ENCODE results near the gene AGBL1.

Gene AGBL1

GRCh38 chr15:86912661-86913060, 833.0 kb downstream of the AGBL1 start:
- Mint-ChIP-seq H3K4me1 (ENCODE audit: low read depth) (no peaks in the 10 kb centered on the region), H3K27me3 (ENCODE audit: low read depth) (no peaks in the 10 kb centered on the region), H3K36me3 (ENCODE audit: low read depth) (no peaks in the 10 kb centered on the region), H3K4me3 (no peak overlapping the region), H3K9me3 (no peaks in the 10 kb centered on the region), H3K27ac (no peak overlapping the region)
- DNase-seq (ENCODE audit: low spot score) = no peak

- H3K4me3 Mint-ChIP-seq = no peak overlapping the region
Measured at GRCh38 chr15:86915811-86916331, 836.2 kb downstream of the AGBL1 start.

GRCh38 chr15:86916671-86917360, 837.1 kb downstream of the AGBL1 start:
- no peaks in the 10 kb centered on the region for H3K27me3 Mint-ChIP-seq (ENCODE audit: low read depth)
- H3K27ac Mint-ChIP-seq = no peak overlapping the region
- H3K4me1 Mint-ChIP-seq (ENCODE audit: low read depth) = no peaks in the 10 kb centered on the region

More at GRCh38 chr15:86915811-86916331, 836.2 kb downstream of the AGBL1 start:
- Mint-ChIP-seq H3K4me1 (ENCODE audit: low read depth) (no peaks in the 10 kb centered on the region), H3K27ac (no peak overlapping the region), H3K9me3 (no peaks in the 10 kb centered on the region), H3K27me3 (ENCODE audit: low read depth) (no peaks in the 10 kb centered on the region), H3K36me3 (ENCODE audit: low read depth) (no peaks in the 10 kb centered on the region)
- no peak for DNase-seq (ENCODE audit: low spot score)

GRCh38 chr15:86917361-86917671, 837.6 kb downstream of the AGBL1 start:
- no peaks in the 10 kb centered on the region for H3K36me3 Mint-ChIP-seq (ENCODE audit: low read depth)
- no peak overlapping the region for H3K4me3 Mint-ChIP-seq
- H3K27ac Mint-ChIP-seq = no peak overlapping the region
- no peaks in the 10 kb centered on the region for H3K4me1 Mint-ChIP-seq (ENCODE audit: low read depth)
- no peaks in the 10 kb centered on the region for H3K9me3 Mint-ChIP-seq
- H3K27me3 Mint-ChIP-seq (ENCODE audit: low read depth) = no peaks in the 10 kb centered on the region
- no peak for DNase-seq (ENCODE audit: low spot score)

More at GRCh38 chr15:86916671-86917360, 837.1 kb downstream of the AGBL1 start:
- DNase-seq (ENCODE audit: low spot score) = no peak
- Mint-ChIP-seq H3K36me3 (ENCODE audit: low read depth) (no peaks in the 10 kb centered on the region), H3K9me3 (no peaks in the 10 kb centered on the region), H3K4me3 (no peak overlapping the region)

- no peaks in the 10 kb centered on the region for H3K27me3 Mint-ChIP-seq (ENCODE audit: low read depth)
- H3K9me3 Mint-ChIP-seq = no peaks in the 10 kb centered on the region
- DNase-seq (ENCODE audit: low spot score) = no peak
Measured at GRCh38 chr15:86919581-86919980, 839.9 kb downstream of the AGBL1 start.

GRCh38 chr15:86929461-86929860, 849.8 kb downstream of the AGBL1 start:
- Mint-ChIP-seq H3K4me3 (no peak overlapping the region), H3K4me1 (ENCODE audit: low read depth) (no peaks in the 10 kb centered on the region), H3K9me3 (no peaks in the 10 kb centered on the region), H3K36me3 (ENCODE audit: low read depth) (no peaks in the 10 kb centered on the region), H3K27me3 (ENCODE audit: low read depth) (no peaks in the 10 kb centered on the region), H3K27ac (no peak overlapping the region)
- no peak for DNase-seq (ENCODE audit: low spot score)

More at GRCh38 chr15:86919581-86919980, 839.9 kb downstream of the AGBL1 start:
- H3K27ac Mint-ChIP-seq = no peak overlapping the region
- H3K4me3 Mint-ChIP-seq = no peak overlapping the region
- H3K4me1 Mint-ChIP-seq (ENCODE audit: low read depth) = no peaks in the 10 kb centered on the region
- no peaks in the 10 kb centered on the region for H3K36me3 Mint-ChIP-seq (ENCODE audit: low read depth)

- Mint-ChIP-seq H3K4me1 (ENCODE audit: low read depth) (no peaks in the 10 kb centered on the region), H3K4me3 (no peak overlapping the region), H3K27ac (no peak overlapping the region), H3K9me3 (no peaks in the 10 kb centered on the region), H3K36me3 (ENCODE audit: low read depth) (no peaks in the 10 kb centered on the region), H3K27me3 (ENCODE audit: low read depth) (no peaks in the 10 kb centered on the region)
- no peak for DNase-seq (ENCODE audit: low spot score)
Measured at GRCh38 chr15:86932456-86932855, 852.8 kb downstream of the AGBL1 start.

DNA sequence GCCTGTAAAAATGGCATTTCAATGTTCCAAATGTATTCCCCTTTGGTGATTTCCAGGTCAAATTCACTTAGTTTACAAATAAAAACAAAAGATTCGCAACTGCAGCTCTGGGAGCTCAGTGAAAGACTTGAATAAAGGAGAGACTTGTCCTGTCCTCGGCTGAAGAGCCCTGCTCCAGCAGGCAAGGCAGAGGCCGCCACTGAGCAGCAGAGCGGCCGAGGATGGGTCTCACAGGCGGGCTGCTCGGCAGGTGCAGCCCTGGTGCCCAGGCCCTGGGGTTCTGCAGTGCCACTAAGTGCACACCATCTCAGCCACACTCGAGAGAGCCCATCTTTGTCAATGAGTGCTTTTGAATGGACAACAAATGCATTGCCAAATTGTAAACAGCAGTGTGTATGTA, 856.2 kb downstream of the AGBL1 start:
- no peak overlapping the region for H3K4me3 Mint-ChIP-seq

GRCh38 chr15:86942285-86942684, 862.6 kb downstream of the AGBL1 start:
- H3K4me1 Mint-ChIP-seq (ENCODE audit: low read depth) = no peaks in the 10 kb centered on the region
- H3K36me3 Mint-ChIP-seq (ENCODE audit: low read depth) = no peaks in the 10 kb centered on the region
- no peaks in the 10 kb centered on the region for H3K9me3 Mint-ChIP-seq
- no peak overlapping the region for H3K4me3 Mint-ChIP-seq
- no peak overlapping the region for H3K27ac Mint-ChIP-seq
- DNase-seq (ENCODE audit: low spot score) = no peak
- H3K27me3 Mint-ChIP-seq (ENCODE audit: low read depth) = no peaks in the 10 kb centered on the region

More for the DNA sequence above, 856.2 kb downstream of the AGBL1 start:
- Mint-ChIP-seq H3K27ac (no peak overlapping the region), H3K36me3 (ENCODE audit: low read depth) (no peaks in the 10 kb centered on the region), H3K9me3 (no peaks in the 10 kb centered on the region), H3K27me3 (ENCODE audit: low read depth) (no peaks in the 10 kb centered on the region), H3K4me1 (ENCODE audit: low read depth) (no peaks in the 10 kb centered on the region)
- DNase-seq (ENCODE audit: low spot score) = no peak

DNA sequence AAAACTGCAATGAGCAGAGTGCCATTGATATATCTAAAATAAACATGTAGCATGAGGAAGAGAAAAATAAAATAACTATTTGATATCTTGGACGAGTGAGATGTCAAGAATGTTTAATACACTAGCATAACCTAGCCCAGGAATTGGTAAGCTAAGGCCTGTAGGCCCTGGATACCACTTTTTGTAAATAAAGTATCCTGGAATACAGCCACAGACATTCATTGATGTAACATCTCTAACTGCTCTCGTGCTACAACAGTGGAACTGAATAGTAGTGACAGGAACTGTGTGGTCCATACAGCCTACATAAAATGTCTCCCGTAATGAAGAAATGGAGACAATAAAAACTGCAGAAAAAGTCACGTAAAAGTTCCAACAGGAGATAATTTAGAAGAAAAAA, 869.0 kb downstream of the AGBL1 start:
- DNase-seq (ENCODE audit: low spot score) = no peak
- H3K9me3 Mint-ChIP-seq = no peaks in the 10 kb centered on the region
- no peaks in the 10 kb centered on the region for H3K36me3 Mint-ChIP-seq (ENCODE audit: low read depth)
- H3K27ac Mint-ChIP-seq = no peak overlapping the region
- H3K4me3 Mint-ChIP-seq = no peak overlapping the region
- H3K27me3 Mint-ChIP-seq (ENCODE audit: low read depth) = no peaks in the 10 kb centered on the region
- no peaks in the 10 kb centered on the region for H3K4me1 Mint-ChIP-seq (ENCODE audit: low read depth)

DNA sequence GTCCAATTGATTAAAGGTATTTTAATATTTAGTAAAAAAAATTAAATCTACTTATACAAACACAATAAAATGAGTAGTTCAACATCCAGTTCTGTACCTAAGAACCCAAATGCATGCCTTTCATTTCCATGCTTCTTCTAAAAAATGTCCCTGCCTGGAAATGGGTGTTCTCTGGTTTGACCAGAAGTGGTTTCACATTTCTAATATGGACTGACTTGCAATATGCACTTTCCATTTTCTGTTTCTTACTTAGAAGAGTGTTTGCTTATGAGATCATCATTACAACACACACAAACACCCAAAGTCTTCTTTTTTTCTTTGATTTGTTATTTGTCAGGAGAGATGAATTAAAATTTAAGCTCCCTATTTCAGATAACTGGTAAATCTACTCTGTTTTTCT, 879.6 kb downstream of the AGBL1 start:
- no peaks in the 10 kb centered on the region for H3K36me3 Mint-ChIP-seq (ENCODE audit: low read depth)
- no peak overlapping the region for H3K4me3 Mint-ChIP-seq
- no peaks in the 10 kb centered on the region for H3K4me1 Mint-ChIP-seq (ENCODE audit: low read depth)
- H3K27ac Mint-ChIP-seq = no peak overlapping the region
- DNase-seq (ENCODE audit: low spot score) = no peak
- no peaks in the 10 kb centered on the region for H3K27me3 Mint-ChIP-seq (ENCODE audit: low read depth)
- no peaks in the 10 kb centered on the region for H3K9me3 Mint-ChIP-seq

DNA sequence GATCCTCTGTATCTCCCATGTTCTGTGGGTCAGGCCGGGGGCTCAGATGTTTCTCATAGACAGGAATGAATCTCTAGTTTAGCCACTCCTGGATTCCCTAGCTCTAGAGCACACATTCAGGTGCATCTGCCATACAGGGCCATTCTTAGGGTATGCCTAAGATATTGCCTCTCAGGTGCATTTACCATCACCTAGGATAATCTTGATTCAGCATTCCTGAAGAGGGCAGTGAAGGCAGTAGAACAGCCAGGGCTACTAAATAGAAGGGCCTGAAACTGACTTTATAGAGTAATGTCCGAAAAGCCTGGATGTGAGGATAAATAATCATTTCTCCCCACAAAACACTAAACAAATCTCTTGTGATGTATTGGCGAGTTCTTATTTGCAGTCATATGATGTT, 882.0 kb downstream of the AGBL1 start:
- H3K27ac Mint-ChIP-seq = no peak overlapping the region
- H3K4me3 Mint-ChIP-seq = no peak overlapping the region

DNA sequence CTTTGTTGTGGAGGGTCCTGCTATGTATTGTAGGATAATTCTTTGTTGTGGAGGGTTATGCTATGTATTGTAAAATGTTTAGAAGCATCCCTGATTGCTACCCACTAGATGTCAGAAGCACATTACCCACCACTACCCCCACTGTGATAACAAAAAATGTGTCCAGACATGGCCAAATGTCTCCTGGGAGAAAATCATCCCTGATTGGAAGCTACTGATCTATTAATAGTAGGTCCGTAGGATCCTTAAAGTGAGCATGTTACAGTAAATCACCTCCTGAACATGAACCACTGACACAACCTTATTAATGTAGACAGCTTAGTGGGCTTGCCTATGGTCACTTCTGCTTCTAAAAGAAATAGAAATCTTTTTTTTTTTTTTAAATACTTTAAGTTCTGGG, 884.6 kb downstream of the AGBL1 start:
- Mint-ChIP-seq H3K36me3 (ENCODE audit: low read depth) (no peaks in the 10 kb centered on the region), H3K4me1 (ENCODE audit: low read depth) (no peaks in the 10 kb centered on the region), H3K27me3 (ENCODE audit: low read depth) (no peaks in the 10 kb centered on the region), H3K9me3 (no peaks in the 10 kb centered on the region), H3K27ac (no peak overlapping the region), H3K4me3 (no peak overlapping the region)
- DNase-seq (ENCODE audit: low spot score) = no peak

More for the DNA sequence above, 882.0 kb downstream of the AGBL1 start:
- no peaks in the 10 kb centered on the region for H3K4me1 Mint-ChIP-seq (ENCODE audit: low read depth)
- no peak for DNase-seq (ENCODE audit: low spot score)
- H3K36me3 Mint-ChIP-seq (ENCODE audit: low read depth) = no peaks in the 10 kb centered on the region
- H3K9me3 Mint-ChIP-seq = no peaks in the 10 kb centered on the region
- H3K27me3 Mint-ChIP-seq (ENCODE audit: low read depth) = no peaks in the 10 kb centered on the region

DNA sequence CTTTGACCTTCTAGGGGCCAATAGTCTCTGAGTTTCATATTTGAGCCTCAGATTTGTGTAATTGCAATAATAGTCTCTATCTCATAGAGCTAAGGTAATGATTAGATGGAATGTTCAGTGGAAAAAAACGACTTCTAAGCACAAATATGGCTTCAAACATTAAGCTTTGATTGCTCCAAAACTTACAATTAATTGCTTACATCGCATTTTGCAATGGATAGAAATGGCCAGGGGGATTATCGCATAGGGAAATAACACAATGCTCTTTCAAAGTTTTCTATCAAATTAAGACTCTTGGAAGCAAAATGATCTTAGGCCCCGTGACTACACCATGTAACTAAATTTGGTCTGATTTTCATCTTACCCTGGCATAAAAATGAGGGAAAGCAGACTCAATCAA, 888.6 kb downstream of the AGBL1 start:
- no peaks in the 10 kb centered on the region for H3K36me3 Mint-ChIP-seq (ENCODE audit: low read depth)

DNA sequence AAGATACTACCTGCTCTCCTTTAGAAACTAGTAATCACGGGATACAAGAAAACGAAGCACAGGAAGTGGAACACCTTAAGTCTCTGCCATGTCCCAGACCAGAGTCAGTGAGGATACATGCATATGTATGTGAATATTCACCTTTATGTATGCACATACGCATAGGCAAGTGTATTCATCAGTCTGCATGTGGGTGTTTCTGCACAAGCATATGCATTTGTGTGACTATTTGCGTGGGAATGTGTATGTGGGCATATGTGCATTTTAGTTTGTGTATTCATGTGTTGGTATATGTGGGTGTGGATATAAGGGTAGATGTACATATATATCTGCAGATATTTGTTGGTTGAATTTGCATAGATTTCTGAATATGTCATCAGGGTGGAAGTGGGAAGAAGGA, 889.7 kb downstream of the AGBL1 start:
- Mint-ChIP-seq H3K36me3 (ENCODE audit: low read depth) (no peaks in the 10 kb centered on the region), H3K9me3 (no peaks in the 10 kb centered on the region), H3K4me3 (no peak overlapping the region), H3K27me3 (ENCODE audit: low read depth) (no peaks in the 10 kb centered on the region), H3K4me1 (ENCODE audit: low read depth) (no peaks in the 10 kb centered on the region), H3K27ac (no peak overlapping the region)
- no peak for DNase-seq (ENCODE audit: low spot score)

More for the DNA sequence above, 888.6 kb downstream of the AGBL1 start:
- Mint-ChIP-seq H3K27me3 (ENCODE audit: low read depth) (no peaks in the 10 kb centered on the region), H3K4me1 (ENCODE audit: low read depth) (no peaks in the 10 kb centered on the region), H3K9me3 (no peaks in the 10 kb centered on the region), H3K27ac (no peak overlapping the region), H3K4me3 (no peak overlapping the region)
- DNase-seq (ENCODE audit: low spot score) = no peak

Data from T-helper 2 cell treated with Interferon-gamma antibody and Interleukin-4, amounts not matched to agents 5 μg/mL and 100 μg/mL, for 36 hours (primary cell).